SU-DHL-6 (cell line): Measurements from ENCODE around the gene RBFOX1.

ENCODE experiments used
- H2AFZ ChIP-seq: fragments of 200-600 bp; sonication (generic); 2 replicates; pipeline ENCODE4 v1.6.1; 2014; ENCODE audit warnings: low read depth, mild to moderate bottlenecking, moderate library complexity, mixed read lengths, antibody characterized with exemption, low read length; ENCODE audit not compliant: severe bottlenecking
- H3F3A ChIP-seq: fragments of 200-600 bp; shearing (Covaris generic); 2 replicates; pipeline ENCODE4 v1.6.0; 2016; ENCODE audit warnings: antibody characterized with exemption, mild to moderate bottlenecking; ENCODE audit not compliant: insufficient read depth
- H3K27ac ChIP-seq: fragments of 200-600 bp; sonication (generic); 2 replicates; pipeline ENCODE4 v1.5.1; 2016; ENCODE audit warnings: low read depth, mild to moderate bottlenecking, low read length, moderate library complexity, mixed read lengths
- H3K27me3 ChIP-seq: fragments of 200-600 bp; sonication (generic), shearing (Covaris generic); 2 replicates; pipeline ENCODE4 v1.6.0; 2014; ENCODE audit warnings: mild to moderate bottlenecking, low read length
- H3K36me3 ChIP-seq: fragments of 200-600 bp; sonication (generic); 2 replicates; pipeline ENCODE4 v1.6.1; 2014; ENCODE audit warnings: mild to moderate bottlenecking, low read length, mixed read lengths
- H3K4me2 ChIP-seq: fragments of 300-600, 200-600 bp; shearing (Covaris generic), sonication (generic); 2 replicates; pipeline ENCODE4 v1.6.0; 2014; ENCODE audit warnings: low read length, low read depth, mild to moderate bottlenecking; ENCODE audit not compliant: poor library complexity, severe bottlenecking
- H3K4me3 ChIP-seq: fragments of 200-600 bp; sonication (generic); 2 replicates; pipeline ENCODE4 v1.5.1; 2014; ENCODE audit warnings: antibody characterized with exemption, low read length, mild to moderate bottlenecking, mixed read lengths; ENCODE audit not compliant: insufficient read depth, poor library complexity, severe bottlenecking
- H3K79me2 ChIP-seq: fragments of 200-600 bp; sonication (generic); 2 replicates; pipeline ENCODE4 v1.6.1; 2014; ENCODE audit warnings: mild to moderate bottlenecking, low read length, moderate library complexity; ENCODE audit not compliant: insufficient read depth
- H3K9ac ChIP-seq: fragments of 200-600 bp; sonication (generic); 2 replicates; pipeline ENCODE4 v1.7.0; 2014; ENCODE audit warnings: mild to moderate bottlenecking, low read length
- H3K9me2 ChIP-seq: fragments of 200-600 bp; sonication (generic); replicated peaks from 2 replicates; pipeline ENCODE4 v1.6.1; 2014; ENCODE audit warnings: low read length; ENCODE audit not compliant: insufficient read depth
- H3K9me3 ChIP-seq: fragments of 200-600 bp; sonication (generic); 2 replicates; pipeline ENCODE4 v1.6.1; 2014; ENCODE audit warnings: low read length, mixed read lengths; ENCODE audit not compliant: insufficient read depth
- H4K20me1 ChIP-seq: fragments of 200-600 bp; sonication (generic); 2 replicates; pipeline ENCODE4 v1.6.1; 2014; ENCODE audit warnings: low read depth, mild to moderate bottlenecking, antibody characterized with exemption, low read length, moderate library complexity, mixed read lengths
- EZH2phosphoT487 ChIP-seq: fragments of 200-600 bp; sonication (generic), shearing (Covaris generic); conservative IDR thresholded peaks from 2 replicates; pipeline ENCODE4 v1.6.1; 2018; ENCODE audit warnings: mild to moderate bottlenecking, antibody characterized with exemption, low read length, moderate library complexity, mixed read lengths
- TF ChIP-seq, protein P1 (sequence below): fragments of 200-600 bp; sonication (generic); IDR thresholded peaks from one replicate; pipeline ENCODE4 v1.5.1; 2017; ENCODE audit warnings: antibody characterized with exemption, mild to moderate bottlenecking, low read length, moderate library complexity; ENCODE audit not compliant: insufficient read depth, poor library complexity, severe bottlenecking

RBFOX1 gene

DNA sequence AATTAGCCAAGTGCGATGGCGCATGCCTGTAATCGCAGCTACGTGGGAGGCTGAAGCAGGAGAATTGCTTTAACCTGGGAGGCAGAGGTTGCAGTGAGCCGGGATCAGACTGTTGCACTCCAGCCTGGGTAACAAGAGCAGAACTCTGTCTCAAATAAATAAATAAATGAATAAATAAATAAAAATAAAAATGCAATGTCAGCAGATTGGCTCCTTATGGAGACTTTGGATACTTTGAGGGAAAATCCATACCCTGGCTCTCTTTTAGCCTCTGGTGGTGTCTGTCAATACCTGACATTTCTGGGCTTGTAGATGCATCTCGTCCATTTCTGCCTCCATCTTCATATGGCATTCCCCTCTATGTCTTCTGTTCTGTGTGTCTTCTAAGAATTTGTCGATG is 66.7 kb downstream of the RBFOX1 start:
- H3K79me2 ChIP-seq = no peaks in the 10 kb centered on the region
- no peaks in the 10 kb centered on the region for H3K9me2 ChIP-seq
- H3K27me3 ChIP-seq = no peaks in the 10 kb centered on the region
- H3F3A ChIP-seq = no peaks in the 10 kb centered on the region
- no peaks in the 10 kb centered on the region for H4K20me1 ChIP-seq
- no peak overlapping the region for H3K4me3 ChIP-seq
- TF ChIP-seq EZH2phosphoT487 = no peak
- TF ChIP-seq, protein P1, sequence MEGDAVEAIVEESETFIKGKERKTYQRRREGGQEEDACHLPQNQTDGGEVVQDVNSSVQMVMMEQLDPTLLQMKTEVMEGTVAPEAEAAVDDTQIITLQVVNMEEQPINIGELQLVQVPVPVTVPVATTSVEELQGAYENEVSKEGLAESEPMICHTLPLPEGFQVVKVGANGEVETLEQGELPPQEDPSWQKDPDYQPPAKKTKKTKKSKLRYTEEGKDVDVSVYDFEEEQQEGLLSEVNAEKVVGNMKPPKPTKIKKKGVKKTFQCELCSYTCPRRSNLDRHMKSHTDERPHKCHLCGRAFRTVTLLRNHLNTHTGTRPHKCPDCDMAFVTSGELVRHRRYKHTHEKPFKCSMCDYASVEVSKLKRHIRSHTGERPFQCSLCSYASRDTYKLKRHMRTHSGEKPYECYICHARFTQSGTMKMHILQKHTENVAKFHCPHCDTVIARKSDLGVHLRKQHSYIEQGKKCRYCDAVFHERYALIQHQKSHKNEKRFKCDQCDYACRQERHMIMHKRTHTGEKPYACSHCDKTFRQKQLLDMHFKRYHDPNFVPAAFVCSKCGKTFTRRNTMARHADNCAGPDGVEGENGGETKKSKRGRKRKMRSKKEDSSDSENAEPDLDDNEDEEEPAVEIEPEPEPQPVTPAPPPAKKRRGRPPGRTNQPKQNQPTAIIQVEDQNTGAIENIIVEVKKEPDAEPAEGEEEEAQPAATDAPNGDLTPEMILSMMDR = no peak
- H3K9me3 ChIP-seq = no peaks in the 10 kb centered on the region
- no peak overlapping the region for H3K4me2 ChIP-seq
- no peak overlapping the region for H2AFZ ChIP-seq
- H3K9ac ChIP-seq = no peak overlapping the region
- no peak overlapping the region for H3K27ac ChIP-seq
- H3K36me3 ChIP-seq = no peaks in the 10 kb centered on the region

DNA sequence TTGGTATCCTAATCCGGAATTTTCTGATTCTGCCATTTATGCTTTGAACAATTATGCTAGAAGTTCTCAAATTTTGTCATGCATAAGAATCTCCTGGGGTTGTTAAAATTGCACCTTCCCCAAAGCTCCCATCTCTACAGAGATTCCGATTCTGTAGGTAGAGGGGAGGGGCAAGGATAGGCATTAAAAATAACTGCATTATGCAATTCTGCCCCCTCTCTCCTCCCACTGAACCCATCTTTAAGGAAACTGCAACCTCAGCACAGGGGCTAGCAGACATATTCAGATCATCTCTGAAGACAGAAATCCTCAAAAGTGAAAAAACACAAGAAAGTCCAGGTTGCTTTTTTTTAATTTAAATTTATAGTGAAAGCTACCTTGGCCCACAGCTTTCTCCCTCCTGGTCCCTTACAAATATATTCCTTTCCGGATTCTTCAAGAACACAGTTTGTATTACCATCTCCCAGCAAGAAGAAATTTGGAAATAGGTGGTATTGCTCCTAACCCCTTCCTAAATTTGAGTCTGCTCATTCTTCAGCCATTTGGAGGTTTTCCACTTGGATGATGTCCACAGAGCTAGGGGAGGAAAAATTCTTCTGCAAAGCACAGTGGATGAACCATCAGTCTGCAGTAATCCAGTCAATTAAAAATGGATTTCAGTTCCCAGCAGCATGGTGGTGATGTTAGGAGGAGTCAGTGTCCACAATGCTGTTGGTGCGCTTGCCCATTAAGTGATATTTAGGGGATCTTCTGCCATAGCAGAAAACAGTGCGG is 67.7 kb downstream of the RBFOX1 start:
- Histone ChIP-seq H2AFZ (no peak overlapping the region), H3K27ac (no peak overlapping the region), H3K4me3 (no peak overlapping the region), H3K9ac (no peak overlapping the region), H3K4me2 (no peak overlapping the region), H3F3A (no peaks in the 10 kb centered on the region), H3K27me3 (no peaks in the 10 kb centered on the region), H3K9me2 (no peaks in the 10 kb centered on the region), H4K20me1 (no peaks in the 10 kb centered on the region), H3K79me2 (no peaks in the 10 kb centered on the region), H3K9me3 (no peaks in the 10 kb centered on the region), H3K36me3 (no peaks in the 10 kb centered on the region)
- no peak for TF ChIP-seq EZH2phosphoT487
- TF ChIP-seq, protein P1 = no peak

DNA sequence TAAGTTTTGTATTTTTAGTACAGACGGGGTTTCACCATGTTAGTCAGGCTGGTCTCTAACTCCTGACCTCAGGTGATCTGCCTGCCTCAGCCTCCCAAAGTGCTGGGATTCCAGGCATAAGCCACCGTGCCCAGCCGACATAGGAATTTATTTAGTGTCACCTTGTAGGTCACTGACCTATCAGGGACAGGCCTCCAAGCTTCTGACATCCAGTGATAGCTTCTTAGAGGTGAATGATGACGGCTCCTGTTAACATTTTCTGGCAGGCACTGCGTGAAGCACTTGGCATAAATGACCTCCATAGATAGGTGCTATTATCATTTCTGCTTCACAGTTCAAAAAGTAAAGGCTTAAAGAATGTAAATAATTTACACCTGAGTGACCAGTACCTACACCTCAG is 71.6 kb downstream of the RBFOX1 start:
- no peaks in the 10 kb centered on the region for H4K20me1 ChIP-seq
- TF ChIP-seq EZH2phosphoT487 = no peak
- TF ChIP-seq, protein P1 = no peak
- H3K9ac ChIP-seq = no peak overlapping the region
- H2AFZ ChIP-seq = no peak overlapping the region
- no peaks in the 10 kb centered on the region for H3K9me2 ChIP-seq
- no peak overlapping the region for H3K27ac ChIP-seq
- H3F3A ChIP-seq = no peaks in the 10 kb centered on the region
- H3K79me2 ChIP-seq = no peaks in the 10 kb centered on the region
- no peak overlapping the region for H3K4me2 ChIP-seq
- H3K4me3 ChIP-seq = no peak overlapping the region
- no peaks in the 10 kb centered on the region for H3K36me3 ChIP-seq
- H3K9me3 ChIP-seq = no peaks in the 10 kb centered on the region
- no peaks in the 10 kb centered on the region for H3K27me3 ChIP-seq
